Pons (tissue), 1 donor: ENCODE data around the gene KIRREL1.

Experiments
- DNase-seq: peaks from one replicate; pipeline ENCODE4 v3.0.0-alpha.2; 2016; ENCODE audit warnings: low spot score

Gene KIRREL1

DNA sequence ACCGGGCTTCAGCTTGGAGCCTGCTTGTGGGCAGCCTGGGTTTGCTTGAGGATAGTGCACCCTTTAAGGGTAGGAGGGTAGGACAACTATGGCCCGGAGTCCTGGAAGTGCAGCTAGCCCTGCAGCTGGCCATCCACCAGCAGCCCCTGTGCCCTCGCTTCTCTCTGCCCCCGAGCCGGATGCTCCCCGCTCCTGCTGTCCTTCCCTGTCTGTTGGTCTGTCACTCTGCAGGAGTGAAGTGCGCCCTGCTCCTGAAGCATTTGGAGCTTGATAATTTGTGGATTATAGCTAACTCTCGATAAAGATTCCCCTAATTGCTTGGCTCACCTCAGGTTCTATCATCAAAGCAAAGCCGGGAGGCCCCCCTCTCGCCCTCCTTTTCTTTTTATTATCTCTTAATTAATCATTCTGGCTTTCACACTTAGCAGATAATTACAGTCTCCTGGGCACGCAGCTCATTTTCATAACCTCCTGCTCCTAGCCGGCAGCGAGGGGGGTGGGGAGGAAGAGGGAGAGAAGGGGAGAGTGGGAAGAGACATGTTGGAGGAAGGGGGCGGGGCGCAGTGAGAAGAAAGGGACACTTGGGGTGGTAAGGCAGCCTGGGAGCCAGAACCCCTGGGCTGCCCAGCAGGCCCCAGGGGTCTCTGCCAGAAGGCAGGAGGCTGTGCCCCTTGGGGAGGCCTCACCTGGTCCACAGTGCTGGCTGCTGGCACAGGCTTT is 14.4 kb downstream of the KIRREL1 start:
- DNase-seq = no peak

DNA sequence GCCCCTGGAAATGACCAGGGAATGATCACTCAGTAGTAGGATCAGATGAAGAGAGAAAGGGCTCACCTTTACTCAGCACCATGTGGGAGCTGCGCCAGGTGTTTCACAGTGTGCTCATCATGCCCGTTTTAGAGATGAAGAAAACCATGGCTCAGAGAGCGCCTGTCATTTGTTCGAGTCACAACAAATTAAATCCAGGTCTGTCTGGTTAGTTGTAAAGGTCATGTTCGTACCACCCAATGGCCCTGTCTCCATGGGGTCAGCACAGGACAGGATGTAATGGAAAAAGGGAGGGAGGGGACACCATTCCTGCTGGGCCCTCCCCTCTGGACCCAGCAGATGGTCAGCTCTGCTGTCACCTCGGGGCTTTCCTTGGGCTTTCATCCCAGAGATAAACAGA is 15.2 kb downstream of the KIRREL1 start:
- no peak for DNase-seq

DNA sequence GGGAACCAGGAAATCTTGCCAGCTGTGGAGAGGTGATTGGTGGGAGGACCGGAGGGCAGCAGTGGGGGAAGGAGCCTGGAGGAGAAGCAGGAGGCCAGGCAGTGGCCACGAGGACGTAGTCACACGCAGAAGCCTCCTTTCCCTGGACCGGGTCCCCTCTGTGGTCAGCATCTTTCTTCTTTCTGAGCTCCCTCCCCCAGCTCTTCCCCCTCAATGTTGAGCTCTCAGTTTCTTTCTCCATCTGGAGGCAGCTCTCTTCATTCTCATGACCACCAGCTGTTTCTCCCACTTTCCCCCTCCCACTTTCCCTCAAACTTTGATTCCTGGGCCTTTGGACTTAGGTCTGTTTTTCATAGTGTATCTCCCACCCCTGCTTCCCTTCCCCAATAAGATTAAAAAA is 18.3 kb downstream of the KIRREL1 start:
- no peak for DNase-seq

DNA sequence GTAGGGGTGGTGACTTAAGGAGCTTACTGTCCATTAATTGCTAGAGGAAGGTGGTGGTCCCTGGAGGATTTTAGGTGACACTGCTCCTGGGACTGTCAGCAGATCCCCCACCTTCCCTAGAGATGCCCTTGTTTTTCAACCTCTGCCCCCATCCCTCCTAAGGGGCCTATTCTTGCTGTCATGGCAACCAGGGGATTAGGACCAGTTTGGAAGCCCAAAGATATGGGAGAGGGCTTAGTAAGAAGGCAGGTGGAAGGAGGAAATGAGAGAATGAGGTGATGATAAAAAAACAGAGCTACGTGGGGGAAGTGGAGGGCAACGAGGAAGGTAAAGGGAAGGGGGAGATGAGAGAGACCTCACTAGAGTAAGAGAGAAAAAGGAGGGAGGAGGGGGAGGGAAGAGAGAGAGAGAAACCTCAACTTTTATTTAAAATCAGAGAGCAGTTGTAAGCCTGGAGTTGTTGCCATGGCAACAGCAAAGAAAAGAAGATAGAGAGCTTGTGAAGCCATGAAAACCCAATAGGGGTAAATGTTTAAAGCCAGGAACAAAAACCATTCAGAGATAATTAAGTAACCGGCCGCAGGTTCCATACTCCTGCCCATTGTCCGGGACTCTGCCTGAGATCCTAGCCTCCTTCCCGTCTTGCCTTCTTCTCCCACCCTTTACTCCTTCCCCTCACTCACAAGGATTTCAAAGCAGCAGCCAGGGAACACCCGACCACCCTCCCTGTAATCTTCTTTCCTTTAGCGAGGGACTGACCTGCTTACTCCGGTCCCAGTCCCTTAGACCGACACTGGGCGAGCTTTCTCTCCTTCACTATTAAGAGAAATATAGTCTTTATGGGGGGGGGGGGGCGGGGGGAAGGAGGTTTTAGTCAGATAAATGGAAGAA is 20.6 kb downstream of the KIRREL1 start:
- DNase-seq = no peak

DNA sequence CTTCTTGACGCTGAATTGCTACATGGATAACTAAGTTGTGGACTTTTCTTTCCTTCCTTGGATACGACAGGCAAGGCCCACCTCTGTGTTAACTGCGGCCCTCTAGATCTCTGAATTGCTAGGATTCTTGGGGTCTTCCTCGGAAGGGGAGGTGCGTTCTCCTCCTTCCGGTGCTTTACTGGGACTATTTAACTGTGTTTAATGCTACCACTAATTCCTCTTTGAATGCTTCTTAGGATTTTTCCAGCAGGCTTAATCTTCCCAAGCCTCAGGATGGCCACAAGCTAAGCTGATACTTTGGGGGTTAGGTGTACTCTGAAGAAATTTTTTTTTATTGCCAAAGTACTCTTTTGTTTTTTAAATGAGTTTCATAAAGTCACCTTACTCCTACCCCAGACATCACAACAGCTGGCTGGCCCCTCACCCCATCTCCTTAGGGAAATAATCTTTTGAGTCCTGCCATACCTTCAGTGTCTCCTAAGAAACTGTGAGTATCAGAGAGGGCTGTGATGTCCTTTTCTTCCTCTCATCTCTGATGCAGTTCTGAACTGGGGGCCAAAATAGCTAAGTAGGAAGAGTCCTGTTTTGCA is 21.4 kb downstream of the KIRREL1 start:
- no peak for DNase-seq

DNA sequence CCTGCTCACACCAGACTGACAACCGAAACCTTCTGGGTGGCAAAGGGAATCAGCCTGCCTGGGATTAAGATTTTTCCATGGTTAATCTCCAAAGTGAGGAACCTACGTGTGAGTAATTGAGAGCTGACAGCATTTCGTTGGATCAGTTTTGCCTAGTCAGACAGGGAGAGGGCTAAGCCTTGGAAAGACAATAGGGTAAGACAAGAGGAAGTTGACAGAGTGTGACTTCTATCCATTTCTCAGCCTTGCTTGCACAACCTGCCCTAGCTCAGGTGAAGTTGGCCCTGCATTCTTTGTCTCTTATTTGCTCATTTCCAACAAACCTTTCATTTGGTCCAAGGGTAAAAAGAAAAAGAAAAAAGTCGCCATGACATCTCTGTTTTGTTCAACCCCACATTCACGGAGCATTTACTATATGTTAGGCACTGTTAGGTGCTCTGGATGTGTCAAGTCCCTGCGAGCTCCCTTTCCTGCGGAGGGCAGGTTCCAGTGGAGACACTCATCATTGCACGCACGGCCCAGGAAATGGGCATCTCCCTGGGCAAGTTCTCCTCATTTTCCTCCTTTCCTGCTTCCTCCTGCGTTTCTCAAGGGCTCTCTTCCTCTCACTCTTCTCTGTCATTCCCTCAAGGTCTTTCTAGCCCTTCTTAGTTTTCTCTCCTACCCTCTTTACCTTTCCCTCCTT is 23.3 kb downstream of the KIRREL1 start:
- DNase-seq = no peak

DNA sequence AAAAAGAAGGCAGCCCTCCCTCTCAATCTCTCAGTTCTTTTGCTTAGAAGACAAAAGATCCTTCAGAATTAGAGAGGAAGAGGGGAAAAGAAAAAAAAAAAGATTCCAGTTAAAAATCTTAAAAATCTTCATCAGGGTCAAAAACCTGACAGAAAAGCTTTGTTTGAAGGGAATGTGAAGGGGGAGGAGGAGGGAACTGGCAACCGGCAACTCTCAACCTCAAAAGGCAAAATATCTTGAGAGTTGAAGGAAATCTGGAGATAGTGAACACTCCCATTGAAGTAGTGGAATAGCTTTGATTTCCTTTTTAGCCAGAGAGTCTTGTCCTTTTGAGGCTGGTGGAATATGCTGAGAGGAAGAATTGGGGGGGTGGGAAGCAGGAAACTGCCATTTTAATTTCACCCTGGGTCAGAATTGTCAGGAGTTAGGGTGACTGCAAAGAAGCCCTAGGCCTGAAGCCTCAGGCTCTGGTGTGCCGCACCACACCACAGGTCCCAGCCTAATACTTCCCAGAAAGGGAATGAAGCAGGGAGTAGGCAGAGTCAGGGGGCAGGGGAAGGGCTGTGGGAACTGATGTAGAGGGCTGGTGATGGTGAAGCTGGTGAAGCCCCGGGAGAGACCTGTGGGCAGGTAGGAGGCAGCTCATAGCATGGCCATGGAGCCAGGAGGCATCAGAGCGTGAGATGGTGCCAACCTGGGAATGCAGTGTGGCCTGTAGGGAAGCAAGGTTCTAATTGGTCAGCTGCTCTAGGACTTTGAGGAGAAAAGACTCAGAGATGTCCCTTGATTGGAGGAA is 24.6 kb downstream of the KIRREL1 start:
- DNase-seq = no peak

DNA sequence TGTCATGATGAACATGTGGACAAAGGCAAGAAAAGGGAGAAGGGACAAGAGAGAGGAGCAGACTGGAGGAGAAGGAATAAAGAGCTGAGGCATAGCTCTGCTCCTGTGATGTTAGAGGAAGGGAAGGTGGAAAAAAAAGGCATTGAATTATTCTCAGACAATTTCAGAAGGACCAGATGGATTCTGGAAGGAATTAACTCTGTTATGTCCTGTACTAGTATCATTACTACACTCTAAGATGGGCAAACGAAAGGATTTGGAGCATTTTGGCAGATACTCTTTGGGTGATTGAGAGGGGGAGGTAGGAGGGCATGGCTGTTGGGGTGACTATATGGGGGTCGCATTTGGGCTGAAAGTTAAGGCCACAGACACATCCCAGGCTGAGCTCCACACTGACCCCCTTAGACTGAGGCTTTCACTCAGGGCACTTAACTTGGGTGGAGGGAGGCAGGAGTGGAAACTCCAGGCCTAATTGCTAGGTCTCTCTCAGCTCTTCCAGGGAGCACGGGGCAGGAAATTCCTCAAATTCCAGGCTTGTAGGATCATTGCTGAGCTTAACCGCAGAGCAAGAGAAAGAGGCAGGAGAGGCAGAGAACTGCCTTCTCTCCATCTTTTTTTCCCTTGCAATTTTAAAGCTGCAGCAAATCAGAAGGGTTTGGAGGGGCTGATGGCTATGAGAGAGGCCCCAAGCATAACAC is 25.9 kb downstream of the KIRREL1 start:
- DNase-seq = no peak

DNA sequence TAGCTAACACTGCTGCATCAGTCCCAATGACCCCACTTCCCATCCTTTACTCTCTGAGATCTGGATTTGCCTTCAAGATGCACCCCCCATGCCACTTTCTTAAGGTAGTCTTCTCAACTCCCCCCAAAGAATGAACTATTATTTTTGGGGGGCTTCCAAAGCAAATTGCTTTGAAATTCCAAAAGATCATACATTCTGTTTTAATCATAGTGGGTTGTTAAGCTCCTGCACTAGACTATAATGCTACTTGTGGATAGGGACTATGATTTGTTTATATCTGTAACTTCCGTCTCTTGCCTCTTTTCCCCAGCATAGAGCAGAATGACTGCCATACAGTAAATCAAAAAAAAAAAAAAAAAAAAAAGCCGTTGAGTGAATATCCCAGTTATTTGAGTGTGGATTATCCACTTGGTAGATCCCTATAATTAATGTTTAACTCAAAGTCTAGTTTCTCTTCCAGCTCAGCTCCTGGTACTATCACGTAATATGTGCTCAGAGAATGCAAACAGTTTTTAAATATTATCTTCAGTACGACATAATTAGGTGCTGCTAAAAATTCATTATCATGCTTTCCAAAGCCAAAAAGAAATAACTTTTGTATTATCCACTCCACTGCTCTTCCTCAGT is 26.9 kb downstream of the KIRREL1 start:
- DNase-seq = no peak

DNA sequence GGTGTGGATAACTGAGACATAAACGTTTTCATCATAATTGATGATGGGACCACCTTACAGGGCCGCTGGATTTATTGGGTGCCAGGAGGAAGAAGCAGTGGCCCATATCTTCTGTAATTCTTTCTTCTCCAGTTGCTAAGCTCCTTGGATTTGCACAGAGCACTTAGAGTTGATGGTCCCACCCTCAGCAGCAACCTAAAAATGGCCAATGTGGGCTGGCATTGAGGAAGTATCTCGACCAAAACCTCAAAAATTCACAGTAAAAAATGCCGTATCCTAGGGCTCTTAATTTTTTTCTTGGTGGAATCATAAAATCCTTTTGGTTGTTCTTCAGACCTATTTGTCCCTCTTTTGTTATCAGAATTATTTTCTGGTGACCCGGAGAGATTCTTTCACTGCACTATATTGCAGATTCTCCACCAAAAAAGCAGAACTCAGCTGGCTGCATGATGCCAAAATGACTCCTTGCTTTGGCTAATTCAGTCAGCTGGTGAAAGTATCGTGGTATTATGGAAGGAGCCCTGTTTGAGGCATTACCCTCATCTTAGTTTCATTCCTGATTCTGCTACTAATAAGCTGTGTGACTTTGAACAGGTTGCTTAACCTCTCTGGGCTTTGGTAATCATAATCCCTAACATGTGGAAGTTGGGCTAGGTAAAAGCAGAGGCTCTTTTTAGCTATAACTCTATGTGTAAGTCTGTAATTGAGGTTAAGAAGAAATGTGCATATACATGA is 27.6 kb downstream of the KIRREL1 start:
- no peak for DNase-seq

DNA sequence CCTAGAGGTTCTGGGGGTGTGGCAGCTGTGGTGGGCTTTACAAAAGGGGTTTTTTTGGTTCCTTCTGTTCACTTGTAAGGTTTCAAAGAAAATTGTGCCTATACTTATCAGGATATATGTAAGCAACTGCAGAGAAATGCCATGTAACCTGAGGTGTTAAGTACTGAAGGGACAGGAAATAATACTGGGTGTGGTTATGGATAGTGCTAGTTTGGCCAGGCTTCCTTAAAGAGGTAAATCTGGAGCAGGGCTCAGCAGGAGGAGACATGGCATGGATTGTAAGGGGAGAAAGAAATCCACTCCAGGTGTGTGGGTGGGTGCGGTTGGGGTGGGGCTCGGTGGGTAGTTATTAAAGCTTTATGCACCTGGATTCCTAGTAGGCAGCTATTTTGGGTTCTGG is 28.3 kb downstream of the KIRREL1 start:
- DNase-seq = no peak

DNA sequence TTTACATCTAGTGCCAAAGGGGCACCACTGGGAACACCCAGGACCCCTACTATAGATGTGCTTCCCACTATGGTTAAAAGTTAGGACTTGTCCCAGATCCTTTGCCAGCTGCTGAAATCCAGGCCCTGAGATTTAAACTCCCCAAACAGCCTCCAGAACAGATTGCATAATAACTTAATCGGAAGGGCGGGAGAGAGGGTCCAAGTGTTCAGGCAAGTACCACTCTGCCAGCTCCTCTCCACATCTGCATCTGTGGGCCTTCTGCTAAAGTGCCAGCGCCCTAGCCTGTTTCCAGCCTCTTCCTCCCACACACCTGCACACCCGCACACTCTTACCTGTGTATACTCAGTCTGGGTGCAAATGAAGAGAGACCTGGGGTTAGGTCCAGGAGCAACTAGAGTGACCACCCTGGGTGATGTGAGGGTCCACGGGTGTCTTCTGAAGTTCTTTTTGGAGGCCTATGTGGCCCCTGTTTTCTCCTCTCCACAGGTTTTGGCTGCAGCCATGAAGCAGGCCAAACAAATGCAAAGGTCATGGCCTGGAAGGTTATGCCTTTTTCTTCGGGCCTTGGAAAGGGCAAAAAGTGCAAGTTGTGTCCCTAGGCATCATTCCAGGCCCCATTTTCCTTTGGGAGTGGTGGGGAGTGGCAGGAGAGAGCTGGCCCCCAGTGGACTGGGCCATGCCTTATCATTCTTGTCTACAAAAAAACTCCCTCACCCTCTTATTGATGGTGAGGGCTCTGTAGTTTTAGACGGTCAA is 29.3 kb downstream of the KIRREL1 start:
- no peak for DNase-seq

DNA sequence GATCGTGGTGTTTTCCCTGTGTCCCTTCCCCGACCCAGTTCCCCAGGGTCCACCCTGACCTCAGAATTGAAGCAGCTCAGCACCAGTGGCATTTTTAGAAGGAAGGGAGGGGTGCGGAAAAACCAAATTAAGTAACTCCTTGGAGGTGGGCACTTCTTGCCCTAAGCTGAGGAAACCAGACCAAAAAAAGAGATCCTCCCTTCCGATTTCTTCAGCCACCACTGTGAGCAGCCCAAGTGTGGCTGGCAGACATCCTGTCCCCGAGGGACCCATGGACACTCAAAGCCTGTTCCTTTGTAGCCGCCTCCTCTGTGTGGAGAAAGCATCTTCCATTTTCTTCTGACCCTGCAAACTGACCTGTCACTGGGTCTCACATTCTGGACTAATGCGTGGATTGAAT is 31.3 kb downstream of the KIRREL1 start:
- DNase-seq = no peak

DNA sequence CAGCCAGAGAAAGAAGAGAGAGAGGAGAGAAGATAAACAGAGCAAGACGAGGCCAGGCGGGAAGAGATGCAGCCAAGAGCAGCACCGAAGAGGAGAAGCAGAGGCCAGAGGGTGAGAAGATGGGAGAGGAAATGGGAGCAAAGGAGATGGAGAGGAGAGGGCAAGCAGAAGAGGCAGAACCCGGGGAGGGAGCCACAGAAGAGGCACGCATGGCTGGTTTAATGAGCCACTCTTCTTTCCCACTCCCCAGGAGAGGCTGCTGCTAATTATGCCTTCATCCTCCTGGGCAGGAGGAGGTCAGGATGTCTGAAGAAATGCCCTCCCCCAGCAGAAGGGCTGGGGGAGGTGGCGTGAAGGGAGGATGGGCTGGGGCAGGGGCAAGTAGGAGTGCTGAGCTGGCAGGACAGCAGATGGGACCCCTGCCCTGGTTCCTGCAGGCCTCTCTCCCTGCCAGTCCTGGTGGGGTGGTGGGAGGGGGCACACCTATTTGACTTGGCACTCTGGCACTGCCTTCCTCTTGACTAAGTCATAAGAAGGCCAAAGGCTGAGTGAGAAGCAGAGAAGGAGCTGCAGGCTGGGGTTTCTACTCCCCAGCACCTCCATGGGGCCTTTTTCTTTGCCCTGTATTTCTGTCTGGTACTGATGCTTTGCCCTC is 32.3 kb downstream of the KIRREL1 start:
- no peak for DNase-seq

DNA sequence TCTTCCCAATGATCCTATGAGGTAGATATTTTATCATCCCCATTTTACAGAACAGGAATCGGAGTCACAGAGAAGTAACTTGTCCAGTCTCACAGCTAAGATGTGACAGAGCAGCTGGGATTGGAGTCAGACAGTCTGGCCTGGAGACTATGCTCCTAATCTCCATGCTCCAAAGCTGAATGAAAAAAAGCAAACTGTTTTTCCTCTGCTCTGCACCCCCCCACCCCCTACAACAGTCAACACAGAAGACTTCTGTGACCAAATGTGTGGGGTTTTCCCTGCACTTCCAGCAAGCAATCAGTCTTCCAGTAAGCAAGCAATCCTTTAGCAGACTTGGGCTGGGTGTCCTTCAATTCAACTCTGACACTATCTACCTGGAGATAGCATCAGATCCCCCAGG is 33.2 kb downstream of the KIRREL1 start:
- DNase-seq = no peak

DNA sequence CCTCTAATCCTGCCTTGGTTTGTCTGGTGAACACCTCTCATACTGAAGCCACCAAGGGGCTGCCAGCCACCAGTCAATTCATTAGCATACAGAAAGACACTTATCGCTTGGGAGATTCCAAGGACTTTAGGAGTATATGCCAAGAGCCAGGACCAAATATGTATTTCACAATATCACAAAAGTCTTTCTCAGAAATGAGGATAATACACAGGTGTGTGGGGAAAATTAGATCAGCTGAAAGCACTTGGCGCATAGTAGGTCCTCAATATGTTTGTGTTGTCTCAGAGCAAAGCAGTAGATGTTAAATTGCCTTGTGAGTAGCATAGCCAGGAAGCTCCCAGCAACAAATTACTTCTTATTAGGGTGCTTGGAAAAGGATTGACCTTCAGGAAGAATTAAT is 34.1 kb downstream of the KIRREL1 start:
- DNase-seq = no peak

DNA sequence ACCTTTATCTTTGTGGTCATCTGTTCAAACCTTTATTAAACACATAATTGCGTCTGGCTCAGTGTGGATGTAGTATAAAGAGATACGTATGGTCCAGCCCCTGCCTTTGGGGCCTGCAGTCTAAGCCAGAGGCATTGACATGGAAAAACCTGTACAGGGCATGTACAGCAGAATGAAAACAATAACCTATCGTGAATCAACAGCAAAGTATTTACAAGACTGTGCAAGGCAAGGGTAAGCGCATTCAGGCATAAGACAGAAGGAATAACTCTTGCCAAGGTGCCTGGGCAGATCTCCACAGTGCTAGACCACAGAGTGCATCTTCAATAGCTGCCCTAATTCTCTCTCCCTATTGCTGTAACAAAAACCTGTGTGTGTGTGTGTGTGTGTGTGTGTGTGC is 35.5 kb downstream of the KIRREL1 start:
- no peak for DNase-seq

DNA sequence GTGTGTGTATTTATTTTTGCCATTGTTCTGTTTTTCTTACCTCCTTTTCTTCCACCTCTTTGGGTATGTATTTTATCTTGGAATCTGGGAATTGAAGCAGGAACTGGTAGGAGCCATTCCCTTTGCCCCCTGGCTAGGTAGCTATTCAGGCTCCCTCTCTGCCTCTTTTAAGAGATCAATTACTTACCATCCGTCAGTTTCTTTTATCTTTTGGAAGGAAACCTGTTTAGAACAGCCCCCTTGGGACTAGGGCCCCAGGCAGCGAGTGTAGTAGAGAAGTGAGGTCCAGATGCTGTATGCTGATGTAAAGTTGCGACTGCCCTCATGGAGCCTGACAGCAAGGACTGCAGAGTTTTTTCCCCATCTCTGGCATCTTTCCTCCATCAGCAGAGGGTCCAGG is 41.6 kb downstream of the KIRREL1 start:
- no peak for DNase-seq
